ENCODE measurements around the gene SDCCAG8.

The SDCCAG8 gene

GRCh38 chr1:243254927-243255790 is 682 bp upstream of the SDCCAG8 start, which contains the start of gene CEP170:
Gene CEP170, minus strand, starts transcription at chr1:243255281. Its CDS starts 30,001 bp downstream, at chr1:243225280.
- DNase-seq, result peak; percentile 99

DNA sequence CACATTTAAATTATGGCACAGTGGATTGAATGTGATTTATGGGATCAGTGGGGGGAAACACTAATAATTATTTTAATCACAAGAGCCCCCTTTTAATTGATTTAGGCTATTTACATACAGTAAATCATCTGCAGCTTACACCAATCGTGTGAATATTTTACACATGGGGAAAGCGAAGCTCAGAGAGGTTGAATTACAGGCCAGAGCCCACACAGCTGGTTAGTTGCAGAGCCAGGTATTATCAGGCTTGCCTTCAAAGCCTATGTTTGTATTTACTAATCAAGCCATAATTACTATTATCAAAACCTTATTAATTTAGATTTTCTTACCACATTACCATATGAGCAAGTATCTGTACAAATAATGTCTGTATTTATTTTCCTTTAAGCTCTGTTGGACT is 749 bp downstream of the SDCCAG8 start:
- no peak for DNase-seq

GRCh38 chr1:243257189-243257588 is 1.3 kb downstream of the SDCCAG8 start:
- DNase-seq, result no peak

- DNase-seq, result no peak
These were observed 2.9 kb downstream of the SDCCAG8 start for GRCh38 chr1:243258731-243259130.

- no peak for DNase-seq
These were observed 4.5 kb downstream of the SDCCAG8 start for GRCh38 chr1:243260221-243260880.

GRCh38 chr1:243261390-243261789 is 5.5 kb downstream of the SDCCAG8 start:
- DNase-seq, result no peak

DNA sequence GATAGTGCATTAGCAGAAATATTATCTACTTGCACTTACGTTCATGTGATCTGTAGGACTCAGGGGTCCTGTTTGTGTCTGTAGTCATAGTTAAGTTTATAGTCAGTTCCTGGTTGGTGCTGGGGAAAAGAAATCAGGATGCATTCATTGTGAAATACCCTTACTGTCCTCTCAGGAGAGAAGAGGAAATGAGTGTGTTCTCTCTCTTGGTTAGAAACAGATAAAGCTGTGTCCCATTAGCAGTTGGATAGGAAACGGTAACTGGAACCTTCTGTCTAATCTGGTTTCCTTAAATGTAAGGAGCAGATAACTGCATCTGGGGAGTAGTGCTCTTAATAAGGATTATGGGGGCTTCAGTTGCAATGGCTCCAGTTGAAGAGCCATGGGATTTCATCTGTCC is 8.9 kb downstream of the SDCCAG8 start:
- DNase-seq, result peak; percentile 83

DNA sequence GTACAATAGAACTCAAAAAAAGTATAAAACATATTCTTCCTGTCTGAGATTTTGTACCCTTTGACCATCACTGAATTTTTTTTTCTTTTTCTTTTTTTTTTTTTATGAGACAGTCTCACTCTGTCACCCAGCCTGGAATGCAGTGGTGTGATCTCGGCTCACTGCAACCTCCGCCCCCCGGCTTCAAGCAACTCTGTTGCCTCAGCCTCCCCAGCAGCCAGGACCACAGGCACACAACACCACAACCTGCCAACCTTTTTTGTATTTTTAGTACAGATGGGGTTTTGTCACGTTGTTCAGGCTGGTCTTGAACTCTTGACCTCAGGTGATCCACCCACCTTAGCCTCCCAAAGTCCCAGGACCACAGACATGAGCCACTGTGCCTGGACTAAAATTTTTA is 10.4 kb downstream of the SDCCAG8 start:
- no peak for DNase-seq

- DNase-seq, result no peak
These were observed 11.6 kb downstream of the SDCCAG8 start for GRCh38 chr1:243267471-243267880.

- DNase-seq, result peak; percentile 96
These were observed 12.2 kb downstream of the SDCCAG8 start for GRCh38 chr1:243267914-243268653.

GRCh38 chr1:243268751-243269460 is 13.1 kb downstream of the SDCCAG8 start:
- no peak for DNase-seq

- no peak for DNase-seq
These were observed 13.6 kb downstream of the SDCCAG8 start for GRCh38 chr1:243269461-243269801.

DNA sequence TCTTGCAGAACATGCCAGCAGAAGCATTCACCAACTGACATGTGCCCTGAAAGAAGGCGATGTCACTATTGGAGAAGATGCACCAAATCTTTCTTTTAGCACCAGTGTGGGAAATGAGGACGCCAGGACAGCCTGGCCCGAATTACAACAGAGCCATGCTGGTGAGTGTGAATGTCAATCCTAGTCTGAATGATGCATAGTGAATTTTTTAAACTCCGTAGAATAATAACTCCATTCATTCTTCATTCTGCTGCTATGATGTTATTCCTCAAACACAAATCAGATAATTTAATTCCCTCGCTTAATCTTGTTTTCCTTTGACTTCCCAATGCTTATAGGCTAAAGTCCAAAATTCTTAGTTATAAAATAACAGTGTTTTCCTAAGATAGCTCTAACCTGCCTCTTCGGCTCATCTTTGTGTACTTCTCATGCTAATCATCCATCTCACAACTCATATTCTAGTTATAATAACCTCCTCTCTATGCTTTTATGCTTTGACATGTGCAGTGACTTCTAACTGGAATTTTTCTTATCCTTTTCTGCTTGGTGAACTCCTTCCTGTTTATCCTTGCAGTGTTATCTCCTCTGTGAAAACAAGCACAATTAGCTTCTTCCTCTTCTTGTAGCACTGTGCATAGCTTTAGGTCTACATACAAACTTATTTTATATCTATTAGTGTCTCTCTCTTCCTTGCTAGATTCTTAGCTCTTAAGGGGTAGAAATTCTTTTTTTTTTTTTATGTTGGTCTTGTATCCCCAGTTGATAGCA is 14.4 kb downstream of the SDCCAG8 start:
- DNase-seq, result no peak

DNA sequence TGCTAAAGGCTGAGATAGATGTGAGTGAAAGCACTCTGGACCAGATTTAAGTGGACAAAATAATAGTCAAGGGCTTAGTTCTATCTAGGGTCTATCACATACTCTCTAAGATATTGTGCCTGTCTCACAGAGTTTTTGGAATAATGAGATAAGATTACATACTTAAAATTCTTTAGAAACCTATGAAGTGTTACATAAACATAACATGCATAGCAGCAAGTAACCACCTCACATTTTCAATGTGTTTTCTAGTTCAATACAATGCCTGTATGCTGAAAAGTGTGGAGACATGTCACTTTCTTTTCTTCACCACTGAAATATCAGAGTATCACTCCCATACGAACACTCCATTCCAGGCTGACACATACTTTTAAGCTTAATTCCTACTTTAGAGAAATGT is 16.2 kb downstream of the SDCCAG8 start:
- DNase-seq, result peak; percentile 49

DNA sequence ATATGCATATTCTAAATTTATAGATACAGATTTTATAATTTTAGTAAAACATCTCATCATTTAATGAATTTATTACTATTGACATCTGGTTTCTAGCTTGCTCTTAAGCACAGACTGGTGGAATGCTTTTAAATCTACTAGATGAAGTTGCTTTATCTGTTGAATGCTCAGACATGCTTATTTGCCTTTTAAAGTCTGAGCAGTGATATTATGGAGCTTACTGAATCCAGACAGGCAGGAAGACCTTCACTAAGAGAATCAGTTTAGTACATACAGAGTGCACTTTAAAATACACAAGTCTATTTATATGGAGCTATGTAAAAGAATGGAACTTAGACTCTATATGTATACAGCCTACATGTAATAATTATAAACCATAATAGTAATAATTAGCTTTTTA is 16.6 kb downstream of the SDCCAG8 start:
- no peak for DNase-seq

GRCh38 chr1:243273506-243273905 is 17.7 kb downstream of the SDCCAG8 start:
- DNase-seq, result no peak

- DNase-seq, result no peak
These were observed 18.1 kb downstream of the SDCCAG8 start for GRCh38 chr1:243273945-243274344.

GRCh38 chr1:243275316-243275715 is 19.5 kb downstream of the SDCCAG8 start:
- no peak for DNase-seq

GRCh38 chr1:243280571-243281129 is 24.8 kb downstream of the SDCCAG8 start:
- DNase-seq, result no peak

GRCh38 chr1:243281672-243282071 is 25.8 kb downstream of the SDCCAG8 start:
- DNase-seq, result no peak

GRCh38 chr1:243286409-243287122 is 30.7 kb downstream of the SDCCAG8 start:
- DNase-seq, result peak; percentile 66

Data from fibroblast of upper back skin (primary cell).